Mammary epithelial cell (primary cell): ENCODE data around the gene MYL12A.

Source experiments
- CTCF ChIP-seq, 2 donors: IDR thresholded peaks in 1 of 2; conservative IDR thresholded peaks in 1 of 2; 2 replicates each; pipeline ENCODE4 v1.5.1; 2011 to 2012; ENCODE audit warnings: inconsistent platforms in 2 of 2, low read length in 2 of 2, mild to moderate bottlenecking in 2 of 2, control low read depth in 1 of 2, low read depth in 1 of 2; ENCODE audit not compliant: insufficient read depth in 1 of 2; ENCODE audit errors: extremely low read depth in 1 of 2
- EZH2 ChIP-seq: IDR thresholded peaks from 2 replicates; pipeline ENCODE4 v1.6.1; 2012; ENCODE audit warnings: low read length, inconsistent platforms, borderline replicate concordance

GRCh38 chr18:3225588-3225987 lies 22.0 kb upstream of the MYL12A start:
- TF ChIP-seq CTCF (conservative IDR thresholded peaks at IDR 0.05 in 1 of 2, IDR thresholded peaks at IDR 0.05 in 1 of 2; ENCODE audit: extremely low read depth in 1 of 2, insufficient read depth in 1 of 2, low read depth in 1 of 2, low read length in 2 of 2) (no peak), EZH2 (no peak)
